ENCODE measurements around the gene PTPN4.
"Not testable (repeated sequence)": the region's sequence is repeated elsewhere in the genome, so short reads cannot be mapped to it uniquely, and the experiment has no call there.

PTPN4 gene

DNA sequence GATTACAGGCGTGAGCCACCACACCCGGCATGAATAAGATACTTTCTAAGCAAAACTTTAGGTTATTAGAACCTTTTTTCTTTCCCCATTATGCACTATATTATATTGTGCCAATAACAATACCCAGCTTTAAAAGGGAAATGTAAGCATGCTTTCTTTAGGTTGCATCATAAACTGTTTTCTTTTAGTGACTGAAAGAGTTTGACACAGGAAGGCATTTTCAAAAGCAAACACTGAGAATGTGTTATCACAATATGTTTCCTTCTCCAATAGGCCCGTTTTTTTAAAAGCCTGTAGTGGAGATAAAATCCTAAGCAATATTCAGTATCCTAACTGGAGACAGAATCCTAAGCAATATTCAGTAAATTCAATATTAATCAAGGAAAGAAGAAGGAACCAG is 236.4 kb downstream of the PTPN4 start:
- no peak overlapping the region for H3K4me3 ChIP-seq (ENCODE audit: low read length)
- no peaks in the 10 kb centered on the region for H3K27me3 ChIP-seq (ENCODE audit: insufficient read depth, low read length)
- H3K9me3 ChIP-seq (ENCODE audit: low read length): no peaks in the 10 kb centered on the region
- H3K4me1 ChIP-seq (ENCODE audit: insufficient read depth, low read length): no peaks in the 10 kb centered on the region
- no peak overlapping the region for H2AFZ ChIP-seq (ENCODE audit: low read depth, low read length)
- H3K36me3 ChIP-seq (ENCODE audit: insufficient read depth, low read length): no peaks in the 10 kb centered on the region

DNA sequence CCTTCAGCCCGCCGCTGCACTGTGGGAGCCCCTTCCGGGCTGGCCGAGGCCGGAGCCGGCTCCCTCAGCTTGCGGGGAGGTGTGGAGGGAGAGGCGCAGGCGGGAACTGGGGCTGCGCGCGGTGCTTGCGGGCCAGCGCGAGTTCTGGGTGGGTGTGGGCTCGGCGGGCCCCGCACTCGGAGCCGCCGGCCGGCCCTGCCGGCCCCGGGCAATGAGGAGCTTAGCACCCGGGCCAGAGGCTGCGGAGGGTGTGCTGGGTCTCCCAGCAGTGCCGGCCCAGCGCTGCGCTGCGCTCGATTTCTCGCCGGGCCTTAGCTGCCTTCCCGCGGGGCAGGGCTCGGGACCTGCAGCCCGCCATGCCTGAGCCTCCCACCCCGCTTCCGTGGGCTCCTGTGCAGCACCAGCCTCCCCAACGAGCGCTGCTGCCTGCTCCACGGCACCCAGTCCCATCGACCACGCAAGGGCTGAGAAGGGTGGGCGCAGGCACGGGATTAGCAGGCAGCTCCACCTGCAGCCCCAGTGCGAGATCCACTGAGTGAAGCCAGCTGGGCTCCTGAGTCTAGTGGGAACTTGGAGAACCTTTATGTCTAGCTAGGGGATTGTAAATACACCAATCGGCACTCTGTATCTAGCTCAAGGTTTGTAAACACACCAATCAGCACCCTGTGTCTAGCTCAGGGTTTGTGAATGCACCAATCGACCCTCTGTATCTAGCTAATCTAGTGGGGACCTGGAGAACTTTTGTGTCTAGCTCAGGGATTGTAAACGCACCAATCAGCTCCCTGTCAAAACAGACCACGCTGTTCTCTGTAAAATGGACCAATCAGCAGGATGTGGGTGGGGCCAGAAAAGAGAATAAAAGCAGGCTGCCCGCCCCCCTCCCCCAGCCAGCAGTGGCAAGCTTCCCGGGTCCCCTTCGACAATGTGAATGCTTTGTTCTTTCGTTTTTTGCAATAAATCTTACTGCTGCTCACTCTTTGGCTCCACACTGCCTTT is 237.5 kb downstream of the PTPN4 start:
- not testable (repeated sequence) for H3K27me3 ChIP-seq (ENCODE audit: insufficient read depth, low read length); H3K4me1 ChIP-seq (ENCODE audit: insufficient read depth, low read length); H2AFZ ChIP-seq (ENCODE audit: low read depth, low read length); H3K4me3 ChIP-seq (ENCODE audit: low read length); H3K9me3 ChIP-seq (ENCODE audit: low read length); H3K36me3 ChIP-seq (ENCODE audit: insufficient read depth, low read length)

DNA sequence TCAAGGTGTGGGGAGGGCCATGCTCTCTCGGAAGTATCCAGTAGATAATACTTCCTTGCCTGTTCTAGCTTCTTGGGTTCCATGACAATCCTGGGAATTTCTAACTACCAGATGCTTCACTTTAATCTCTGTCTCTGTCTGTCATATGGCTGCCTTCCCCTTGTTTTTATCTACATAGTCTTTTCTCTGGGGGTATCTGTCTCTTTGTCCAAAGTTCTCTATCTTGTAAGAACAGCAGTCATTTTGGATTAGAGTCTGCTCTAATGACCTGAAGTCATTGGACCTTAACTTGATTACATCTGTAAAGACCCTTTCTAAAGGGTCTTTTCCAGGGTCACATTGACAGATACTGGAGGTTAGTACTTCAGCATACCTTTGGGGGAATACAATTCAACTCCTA is 241.7 kb downstream of the PTPN4 start:
- Histone ChIP-seq H3K4me3 (ENCODE audit: low read length) (no peak overlapping the region), H2AFZ (ENCODE audit: low read depth, low read length) (no peak overlapping the region), H3K4me1 (ENCODE audit: insufficient read depth, low read length) (no peaks in the 10 kb centered on the region), H3K9me3 (ENCODE audit: low read length) (no peaks in the 10 kb centered on the region), H3K27me3 (ENCODE audit: insufficient read depth, low read length) (no peaks in the 10 kb centered on the region), H3K36me3 (ENCODE audit: insufficient read depth, low read length) (no peaks in the 10 kb centered on the region)

DNA sequence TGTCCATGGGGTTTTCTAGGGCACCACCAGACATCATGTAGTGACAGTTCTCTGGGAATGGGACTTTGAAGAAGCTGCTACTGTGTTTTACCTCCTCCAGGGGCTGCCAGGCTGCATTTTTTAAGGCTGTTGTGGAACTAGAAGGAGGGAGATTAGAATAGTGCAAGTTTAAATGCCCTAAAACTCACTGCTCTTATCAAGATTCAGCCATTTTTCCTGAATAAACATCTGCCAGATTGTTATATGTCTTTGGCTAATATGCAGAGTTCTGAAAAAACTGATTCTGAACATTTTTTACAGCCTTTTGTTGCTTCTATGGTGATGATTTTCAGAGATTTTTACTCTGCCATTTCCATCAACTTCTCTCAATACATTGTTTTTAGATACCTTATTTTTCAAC is 244.5 kb downstream of the PTPN4 start:
- Histone ChIP-seq H3K9me3 (ENCODE audit: low read length) (no peaks in the 10 kb centered on the region), H3K4me1 (ENCODE audit: insufficient read depth, low read length) (no peaks in the 10 kb centered on the region), H3K27me3 (ENCODE audit: insufficient read depth, low read length) (no peaks in the 10 kb centered on the region), H3K36me3 (ENCODE audit: insufficient read depth, low read length) (no peaks in the 10 kb centered on the region), H3K4me3 (ENCODE audit: low read length) (no peak overlapping the region), H2AFZ (ENCODE audit: low read depth, low read length) (no peak overlapping the region)

DNA sequence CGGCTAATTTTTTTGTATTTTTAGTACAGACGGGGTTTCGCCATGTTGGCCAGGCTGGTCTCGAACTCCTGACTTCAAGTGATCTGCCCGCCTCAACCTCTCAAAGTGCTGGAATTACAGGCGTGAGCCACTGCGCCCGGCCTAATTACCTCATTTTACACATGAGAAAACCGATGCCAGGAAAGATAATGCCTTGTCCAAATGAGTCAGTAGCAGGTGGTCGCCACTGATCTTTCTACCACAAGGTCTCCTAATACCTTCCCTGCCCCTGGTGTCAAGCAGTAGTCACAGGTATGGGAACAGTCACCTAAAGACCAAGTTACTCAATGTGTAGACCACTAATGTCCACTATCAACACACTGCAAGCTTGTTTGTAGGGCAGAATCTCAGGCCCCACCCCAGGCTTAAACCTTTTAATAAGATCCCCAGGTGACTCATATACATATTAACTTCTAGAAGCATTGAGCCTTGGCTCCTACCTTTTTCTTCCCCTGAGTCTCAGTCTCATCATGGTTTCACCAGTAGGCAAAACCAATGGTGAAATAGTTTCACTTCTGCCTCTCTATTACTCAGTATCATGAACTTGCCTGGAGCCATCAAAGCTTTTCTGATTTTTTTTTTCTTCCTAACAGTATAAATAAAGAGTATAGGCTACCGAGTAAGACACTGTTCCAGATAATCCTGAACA is 246.3 kb downstream of the PTPN4 start:
- H3K36me3 ChIP-seq (ENCODE audit: insufficient read depth, low read length): no peaks in the 10 kb centered on the region
- H3K4me1 ChIP-seq (ENCODE audit: insufficient read depth, low read length): no peaks in the 10 kb centered on the region
- H3K9me3 ChIP-seq (ENCODE audit: low read length): no peaks in the 10 kb centered on the region
- H3K4me3 ChIP-seq (ENCODE audit: low read length): no peak overlapping the region
- H2AFZ ChIP-seq (ENCODE audit: low read depth, low read length): no peak overlapping the region
- H3K27me3 ChIP-seq (ENCODE audit: insufficient read depth, low read length): no peaks in the 10 kb centered on the region

DNA sequence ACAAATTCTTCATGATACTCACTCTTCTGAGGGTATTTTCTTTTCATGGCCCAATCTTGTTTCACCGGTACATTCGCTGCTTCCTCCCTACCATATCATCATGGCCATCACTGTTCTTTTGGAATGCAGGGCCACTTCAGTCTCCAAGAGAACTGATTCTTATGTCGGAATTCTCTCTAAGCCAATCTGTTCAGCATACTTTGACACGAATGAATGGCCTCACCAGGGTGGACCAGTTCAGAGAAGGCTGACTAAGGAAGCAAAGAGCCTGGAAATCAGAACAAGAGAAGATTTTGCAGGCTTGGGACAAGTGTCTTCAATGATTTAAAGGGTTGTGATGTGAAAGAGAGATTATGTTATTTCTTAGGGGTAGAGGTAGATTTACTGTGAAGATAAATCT is 248.1 kb downstream of the PTPN4 start:
- H3K27me3 ChIP-seq (ENCODE audit: insufficient read depth, low read length): no peaks in the 10 kb centered on the region
- H3K4me1 ChIP-seq (ENCODE audit: insufficient read depth, low read length): peaks cover 5% of the 10 kb centered on the region
- H2AFZ ChIP-seq (ENCODE audit: low read depth, low read length): no peak overlapping the region
- H3K9me3 ChIP-seq (ENCODE audit: low read length): no peaks in the 10 kb centered on the region
- no peaks in the 10 kb centered on the region for H3K36me3 ChIP-seq (ENCODE audit: insufficient read depth, low read length)
- H3K4me3 ChIP-seq (ENCODE audit: low read length): no peak overlapping the region

DNA sequence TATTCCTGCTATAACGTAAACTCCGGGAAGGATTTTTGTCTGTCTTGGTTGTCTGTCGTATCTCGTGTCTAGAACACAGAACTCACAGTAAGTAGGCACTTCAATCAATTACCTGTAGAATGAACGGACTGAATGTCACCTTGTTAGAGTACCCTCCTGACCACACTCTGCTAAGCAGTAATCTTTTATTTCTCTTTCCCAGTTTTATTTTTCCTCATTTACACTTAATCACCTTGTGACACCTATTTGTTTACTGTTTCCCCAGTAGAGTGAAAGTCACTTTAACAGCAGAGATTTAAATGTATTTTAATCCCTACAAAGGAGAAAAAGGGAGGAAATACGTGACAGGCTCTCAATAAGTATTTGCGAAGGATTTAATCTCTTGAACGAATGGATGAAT is 252.6 kb downstream of the PTPN4 start:
- peaks cover 15% of the 10 kb centered on the region for H3K4me1 ChIP-seq (ENCODE audit: insufficient read depth, low read length)
- H3K27me3 ChIP-seq (ENCODE audit: insufficient read depth, low read length): no peaks in the 10 kb centered on the region
- H3K4me3 ChIP-seq (ENCODE audit: low read length): peak overlapping the region; percentile 99
- H2AFZ ChIP-seq (ENCODE audit: low read depth, low read length): peak overlapping the region; percentile 76
- H3K36me3 ChIP-seq (ENCODE audit: insufficient read depth, low read length): no peaks in the 10 kb centered on the region
- H3K9me3 ChIP-seq (ENCODE audit: low read length): no peaks in the 10 kb centered on the region

DNA sequence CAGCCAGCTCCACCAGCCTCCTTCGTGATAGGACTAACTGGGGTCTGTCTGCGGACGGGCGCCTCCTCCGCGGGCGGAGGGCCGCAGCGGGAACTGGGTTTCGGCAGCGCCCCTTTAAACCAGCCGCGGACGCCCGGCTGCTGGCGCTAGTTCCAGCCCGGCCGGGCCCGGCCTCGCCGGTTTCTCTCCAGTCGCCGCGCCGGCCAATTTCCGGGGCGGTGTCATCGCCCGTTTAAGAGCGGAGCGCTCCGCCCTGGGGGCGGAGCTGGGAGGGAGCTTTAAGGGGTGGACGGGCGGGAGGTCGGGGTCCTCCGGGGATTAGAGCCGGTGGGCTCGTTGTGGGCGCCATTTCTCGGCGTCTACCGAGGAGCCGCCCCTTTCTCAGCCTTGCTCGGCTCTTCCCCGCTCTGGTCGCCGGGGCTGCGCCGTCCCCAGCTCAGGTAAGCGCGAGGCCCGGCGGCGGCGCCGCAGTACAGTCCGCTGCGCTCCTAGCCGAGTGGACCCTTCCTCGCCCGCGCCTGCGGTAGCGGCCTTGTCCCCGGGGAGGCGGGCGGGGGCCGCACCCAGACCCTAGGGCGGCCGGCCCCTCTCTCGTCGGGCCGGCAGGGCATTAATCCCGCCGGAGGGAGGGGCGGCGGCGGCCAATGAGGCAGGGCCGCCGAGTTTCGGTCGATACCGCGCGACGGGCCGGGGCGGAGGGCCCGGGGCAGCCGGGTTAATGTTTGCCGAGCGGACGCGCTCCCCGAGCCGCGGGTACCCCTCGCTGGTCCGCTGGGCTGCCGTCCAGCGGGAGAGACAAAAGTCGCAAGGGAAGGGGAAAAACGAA is 253.3 kb downstream of the PTPN4 start, which contains the start of gene EPB41L5:
EPB41L5 (plus strand) TSS at position 307 of the 826 bp plus-strand sequence. CDS start 6,008 bp downstream, outside the sequence.
- Histone ChIP-seq H2AFZ (ENCODE audit: low read depth, low read length) (peak within 1 kb of the TSS; percentile 76), H3K36me3 (ENCODE audit: insufficient read depth, low read length) (no peaks in the 10 kb centered on the region), H3K4me3 (ENCODE audit: low read length) (peak within 1 kb of the TSS; percentile 99), H3K4me1 (ENCODE audit: insufficient read depth, low read length) (peaks cover 15% of the 10 kb centered on the region), H3K9me3 (ENCODE audit: low read length) (no peaks in the 10 kb centered on the region), H3K27me3 (ENCODE audit: insufficient read depth, low read length) (no peaks in the 10 kb centered on the region)

DNA sequence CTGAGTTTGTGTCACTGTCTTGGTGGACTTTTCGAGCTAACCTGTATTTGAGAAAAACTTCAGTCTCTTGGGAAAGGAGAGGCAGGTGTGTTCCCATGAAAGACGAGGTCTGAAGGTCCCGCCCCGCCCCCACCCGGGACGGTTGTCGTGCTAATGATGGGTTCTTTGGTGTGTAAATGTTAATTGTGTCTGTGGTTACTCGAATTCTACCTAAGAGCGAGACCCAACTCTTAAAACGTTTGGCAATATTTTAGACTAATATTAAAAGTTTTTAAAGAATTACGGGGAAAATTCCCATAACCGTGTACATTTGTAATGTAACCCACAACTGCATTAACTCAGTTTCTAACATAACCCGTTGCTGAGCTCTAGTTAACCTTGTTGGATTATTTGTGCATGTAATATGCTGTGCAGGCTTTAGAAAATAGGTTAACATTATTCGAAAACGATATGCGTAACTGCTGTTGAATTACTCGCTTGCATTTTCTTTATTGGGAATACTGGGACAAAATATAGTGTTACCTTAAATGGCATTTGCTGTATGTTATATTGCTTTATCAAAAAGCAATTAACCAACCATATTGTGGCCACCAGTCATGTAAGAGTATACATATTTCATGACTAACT is 254.0 kb downstream of the PTPN4 start:
- Histone ChIP-seq H3K4me3 (ENCODE audit: low read length) (peak overlapping the region; percentile 99), H2AFZ (ENCODE audit: low read depth, low read length) (peak overlapping the region; percentile 76), H3K4me1 (ENCODE audit: insufficient read depth, low read length) (peaks cover 15% of the 10 kb centered on the region), H3K9me3 (ENCODE audit: low read length) (no peaks in the 10 kb centered on the region), H3K36me3 (ENCODE audit: insufficient read depth, low read length) (no peaks in the 10 kb centered on the region), H3K27me3 (ENCODE audit: insufficient read depth, low read length) (no peaks in the 10 kb centered on the region)

DNA sequence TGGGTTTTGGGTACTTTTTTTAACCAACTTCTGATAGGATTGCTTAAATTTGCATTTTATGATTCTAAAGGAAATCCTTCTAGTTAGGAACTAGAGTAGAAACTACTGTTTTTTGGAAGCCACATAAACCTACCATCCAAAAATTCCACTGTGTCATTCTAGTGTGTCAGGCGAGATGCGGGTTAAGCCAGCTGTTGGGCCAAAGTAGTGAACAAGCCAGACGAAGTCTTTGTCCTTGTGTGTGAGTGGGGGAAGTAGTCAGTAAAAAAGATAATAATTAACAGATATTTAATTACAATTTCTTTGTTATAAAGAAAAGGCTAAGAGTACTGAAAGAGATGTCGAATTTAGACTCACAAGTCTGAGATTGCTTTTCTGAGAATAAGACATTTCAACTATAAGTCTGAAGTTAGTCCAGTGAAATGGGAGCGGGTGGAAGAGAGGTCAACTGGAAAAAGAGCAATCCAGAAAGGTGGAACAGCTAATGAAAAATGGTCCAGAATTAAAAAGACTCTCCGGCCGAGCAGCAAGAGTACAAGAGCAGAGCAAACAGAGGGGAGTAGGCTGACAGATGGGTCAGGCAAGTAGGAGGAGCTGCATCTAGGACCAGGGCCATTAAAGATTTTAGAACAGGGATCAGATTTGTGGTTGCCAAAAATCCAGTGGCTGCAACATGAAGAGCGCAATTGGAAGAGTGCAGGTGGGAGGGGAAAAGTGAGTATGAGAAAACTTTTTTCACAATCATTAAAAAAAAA is 254.7 kb downstream of the PTPN4 start:
- no peaks in the 10 kb centered on the region for H3K36me3 ChIP-seq (ENCODE audit: insufficient read depth, low read length)
- no peaks in the 10 kb centered on the region for H3K27me3 ChIP-seq (ENCODE audit: insufficient read depth, low read length)
- peak overlapping the region; percentile 99 for H3K4me3 ChIP-seq (ENCODE audit: low read length)
- H3K4me1 ChIP-seq (ENCODE audit: insufficient read depth, low read length): peaks cover 15% of the 10 kb centered on the region
- no peak overlapping the region for H2AFZ ChIP-seq (ENCODE audit: low read depth, low read length)
- no peaks in the 10 kb centered on the region for H3K9me3 ChIP-seq (ENCODE audit: low read length)

DNA sequence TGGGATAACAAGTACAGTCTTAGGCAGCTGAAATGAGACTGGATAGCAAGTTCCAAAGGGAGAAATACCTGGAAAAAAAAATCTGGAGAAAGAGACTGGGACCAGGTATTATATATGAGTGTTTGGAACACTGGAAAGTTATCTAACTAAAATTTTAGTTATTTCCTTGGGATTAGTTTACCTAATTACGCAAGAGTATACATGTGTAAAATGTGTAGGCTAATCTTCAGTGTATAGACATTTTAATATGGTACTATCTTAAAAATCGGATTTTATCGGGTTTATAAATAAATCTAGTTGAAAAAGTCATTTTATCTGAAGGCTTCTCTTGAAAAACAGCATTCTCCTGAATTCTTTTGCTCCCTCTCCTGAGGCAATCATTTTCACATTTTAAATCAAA is 257.1 kb downstream of the PTPN4 start:
- Histone ChIP-seq H3K36me3 (ENCODE audit: insufficient read depth, low read length) (peaks cover 4% of the 10 kb centered on the region), H3K4me1 (ENCODE audit: insufficient read depth, low read length) (peaks cover 15% of the 10 kb centered on the region), H3K4me3 (ENCODE audit: low read length) (no peak overlapping the region), H2AFZ (ENCODE audit: low read depth, low read length) (no peak overlapping the region), H3K27me3 (ENCODE audit: insufficient read depth, low read length) (no peaks in the 10 kb centered on the region), H3K9me3 (ENCODE audit: low read length) (no peaks in the 10 kb centered on the region)

DNA sequence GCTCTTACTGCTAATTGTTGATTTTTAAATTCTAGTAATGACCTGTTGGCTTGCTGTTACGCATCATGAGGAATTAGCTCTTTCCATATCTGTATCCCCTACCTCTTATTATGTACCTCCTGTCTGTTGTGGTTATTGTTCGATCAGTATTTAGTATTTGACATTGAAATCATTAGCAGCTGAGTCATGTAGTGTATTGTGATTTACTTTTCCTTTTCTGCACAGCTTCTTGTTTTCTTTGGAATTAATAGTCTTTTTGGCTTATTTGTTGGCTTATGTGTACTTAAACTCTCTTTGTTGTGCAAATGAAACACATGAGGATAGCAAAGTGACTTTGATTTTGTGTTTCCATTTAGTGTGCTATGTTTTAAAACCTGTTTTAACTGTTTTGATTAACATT is 257.5 kb downstream of the PTPN4 start:
- Histone ChIP-seq H3K4me3 (ENCODE audit: low read length) (no peak overlapping the region), H3K9me3 (ENCODE audit: low read length) (no peaks in the 10 kb centered on the region), H3K36me3 (ENCODE audit: insufficient read depth, low read length) (peaks cover 4% of the 10 kb centered on the region), H3K27me3 (ENCODE audit: insufficient read depth, low read length) (no peaks in the 10 kb centered on the region), H3K4me1 (ENCODE audit: insufficient read depth, low read length) (peaks cover 13% of the 10 kb centered on the region), H2AFZ (ENCODE audit: low read depth, low read length) (no peak overlapping the region)

All from neuron (in vitro differentiated cells).